IPS-11a (cell line): ENCODE data around the gene LIN7B.

ENCODE experiments used
- H3K4me3 ChIP-seq: one replicate; pipeline ENCODE4 v1.5.1; 2013; ENCODE audit warnings: low read depth, low read length, control low read depth

LIN7B gene

GRCh38 chr19:49160450-49161189, 46.5 kb downstream of the LIN7B start:
- H3K4me3 ChIP-seq, result no peak overlapping the region

GRCh38 chr19:49161987-49162386, 47.8 kb downstream of the LIN7B start:
- H3K4me3 ChIP-seq, result no peak overlapping the region

- H3K4me3 ChIP-seq, result no peak overlapping the region
Measured at GRCh38 chr19:49165111-49165750, 51.1 kb downstream of the LIN7B start.

- no peak overlapping the region for H3K4me3 ChIP-seq
Measured at GRCh38 chr19:49165865-49166301, 51.7 kb downstream of the LIN7B start.

- no peak overlapping the region for H3K4me3 ChIP-seq
Measured at GRCh38 chr19:49167857-49168409, 53.8 kb downstream of the LIN7B start.
